Activated T-helper 1 cell treated with anti-CD3 and anti-CD28 coated beads, Interleukin-2, amount 50 U/mL, for 16 hours (primary cell): ENCODE data around the gene SLC6A11.

Source experiments
- DNase-seq, 2 donors: peaks; one replicate each; pipeline ENCODE4 v3.0.0-alpha.2; 2020; ENCODE audit warnings: low read depth in 1 of 2, low spot score in 1 of 2

Gene SLC6A11

GRCh38 chr3:10816019-10816862 lies at the start of gene SLC6A11:
SLC6A11 (plus strand) TSS chr3:10816228; CDS start chr3:10816266, 38 bp downstream.
- DNase-seq: no peak

- no peak for DNase-seq
Observed at GRCh38 chr3:10768708-10769394, 47.2 kb upstream of the SLC6A11 start.

- DNase-seq: no peak
Observed at GRCh38 chr3:10770547-10770946, 45.5 kb upstream of the SLC6A11 start.

- DNase-seq: no peak
Observed at GRCh38 chr3:10770981-10771380, 45.0 kb upstream of the SLC6A11 start.

GRCh38 chr3:10771486-10772270 lies 44.4 kb upstream of the SLC6A11 start:
- DNase-seq: no peak

- no peak for DNase-seq
Observed at GRCh38 chr3:10772271-10773161, 43.5 kb upstream of the SLC6A11 start.

DNA sequence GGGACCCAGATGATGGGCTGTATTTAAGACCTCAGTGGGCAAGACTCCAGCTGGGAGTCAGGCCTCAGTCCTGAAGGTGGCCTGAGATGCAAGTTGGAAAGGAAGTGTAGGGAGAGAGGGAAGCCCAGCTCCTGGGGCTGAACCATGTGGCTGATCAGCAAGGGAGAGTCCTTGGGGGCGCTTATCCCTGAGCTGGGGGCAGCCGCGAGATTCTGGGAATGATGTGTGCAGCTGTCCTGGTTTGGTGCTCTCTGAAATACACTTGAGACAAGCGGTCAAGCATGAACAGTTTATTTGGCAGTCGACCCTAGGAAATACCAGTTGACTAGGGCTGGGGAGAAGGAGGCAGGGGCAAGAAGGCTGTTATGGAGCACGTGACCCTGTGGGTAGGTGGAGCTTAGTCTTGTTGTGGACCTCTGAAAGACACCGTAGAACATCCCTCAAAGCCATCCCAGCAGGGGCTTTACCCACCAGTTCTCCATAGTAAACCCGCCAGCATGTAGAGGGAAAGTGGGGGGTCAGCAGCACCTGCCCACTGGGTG lies 41.8 kb upstream of the SLC6A11 start:
- no peak for DNase-seq

- no peak for DNase-seq
Observed at GRCh38 chr3:10774825-10775224, 41.2 kb upstream of the SLC6A11 start.

- DNase-seq: no peak
Observed at GRCh38 chr3:10775259-10775658, 40.8 kb upstream of the SLC6A11 start.

GRCh38 chr3:10775828-10776227 lies 40.2 kb upstream of the SLC6A11 start:
- DNase-seq: no peak

- DNase-seq: no peak
Observed at GRCh38 chr3:10777627-10778026, 38.4 kb upstream of the SLC6A11 start.

DNA sequence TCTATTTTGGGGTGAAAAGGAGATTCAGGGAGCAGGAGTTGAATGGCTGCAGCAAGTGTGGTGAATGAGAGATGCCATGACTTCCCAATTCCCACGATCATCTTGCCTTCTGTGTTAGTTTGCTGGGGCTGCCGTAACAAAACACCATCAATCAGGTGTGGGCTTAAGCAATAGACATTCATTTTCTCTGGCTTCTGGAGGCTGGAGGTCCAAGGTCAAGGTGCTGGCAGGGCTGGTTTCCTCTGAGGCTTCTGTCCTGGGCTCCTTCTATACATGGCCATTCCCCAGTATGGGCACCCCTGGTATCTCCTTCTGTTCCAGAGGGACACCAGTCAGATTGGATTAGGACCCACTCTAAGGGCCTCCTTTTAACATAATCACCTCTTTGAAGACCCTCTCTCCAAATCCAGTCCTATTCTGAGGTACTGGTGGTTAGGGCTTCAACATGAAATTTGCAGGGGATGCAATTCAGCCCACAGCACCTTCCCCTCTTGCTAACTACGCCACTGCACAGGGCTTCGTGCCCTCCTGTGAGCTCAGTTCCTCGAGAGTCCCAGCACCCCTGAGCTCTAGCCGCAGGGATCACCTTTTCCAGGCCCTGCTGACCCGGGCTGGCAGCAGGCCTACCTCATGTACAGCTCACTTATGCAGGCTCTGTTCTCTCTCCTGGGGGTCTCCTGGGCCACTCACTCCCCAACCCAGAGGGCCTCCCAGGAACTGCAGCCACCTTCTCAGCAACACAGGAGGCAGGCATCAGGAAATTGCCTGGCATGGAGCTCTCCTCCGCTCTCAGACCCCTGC lies 37.3 kb upstream of the SLC6A11 start:
- DNase-seq: no peak

- DNase-seq: no peak
Observed at GRCh38 chr3:10779293-10779805, 36.7 kb upstream of the SLC6A11 start.

- no peak for DNase-seq
Observed at GRCh38 chr3:10780243-10780642, 35.8 kb upstream of the SLC6A11 start.

DNA sequence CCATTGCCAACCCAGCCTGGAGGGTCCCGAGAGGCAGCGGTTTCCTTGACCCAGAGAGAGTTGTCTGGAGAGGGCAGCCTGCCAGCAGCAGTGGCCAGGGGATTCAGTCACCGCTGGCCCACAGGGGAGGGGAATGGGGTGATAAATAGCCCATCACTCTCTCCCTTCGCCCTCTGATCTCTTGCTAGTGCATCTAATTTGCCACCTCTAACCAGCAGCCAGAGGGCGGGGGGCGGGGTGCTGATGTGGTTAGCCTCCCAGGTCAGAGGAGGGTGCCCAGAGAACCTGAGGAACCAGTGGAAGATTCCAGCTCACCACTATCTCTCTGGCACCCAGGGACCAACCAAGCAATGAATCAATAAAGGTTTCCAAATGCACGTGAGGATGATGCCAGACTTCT lies 35.1 kb upstream of the SLC6A11 start:
- DNase-seq: no peak

DNA sequence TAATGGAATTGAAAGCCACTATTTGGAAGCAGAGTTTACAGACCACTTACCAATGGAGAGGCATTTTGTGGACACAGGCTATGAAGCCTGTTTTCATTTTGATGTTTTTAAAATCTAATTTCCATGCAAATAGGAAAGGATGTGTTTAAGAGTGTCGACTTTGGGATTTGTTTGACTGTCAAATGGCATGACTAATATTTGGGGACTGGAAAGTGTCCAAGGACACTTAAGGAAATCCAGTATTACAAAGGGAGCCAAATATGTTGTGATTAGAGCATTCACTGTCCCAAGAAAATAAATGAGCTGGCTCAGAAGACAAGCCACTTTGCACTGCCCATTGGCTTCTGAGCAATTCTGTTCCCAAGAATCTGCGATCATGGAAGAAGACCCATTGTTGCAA lies 34.0 kb upstream of the SLC6A11 start:
- no peak for DNase-seq

DNA sequence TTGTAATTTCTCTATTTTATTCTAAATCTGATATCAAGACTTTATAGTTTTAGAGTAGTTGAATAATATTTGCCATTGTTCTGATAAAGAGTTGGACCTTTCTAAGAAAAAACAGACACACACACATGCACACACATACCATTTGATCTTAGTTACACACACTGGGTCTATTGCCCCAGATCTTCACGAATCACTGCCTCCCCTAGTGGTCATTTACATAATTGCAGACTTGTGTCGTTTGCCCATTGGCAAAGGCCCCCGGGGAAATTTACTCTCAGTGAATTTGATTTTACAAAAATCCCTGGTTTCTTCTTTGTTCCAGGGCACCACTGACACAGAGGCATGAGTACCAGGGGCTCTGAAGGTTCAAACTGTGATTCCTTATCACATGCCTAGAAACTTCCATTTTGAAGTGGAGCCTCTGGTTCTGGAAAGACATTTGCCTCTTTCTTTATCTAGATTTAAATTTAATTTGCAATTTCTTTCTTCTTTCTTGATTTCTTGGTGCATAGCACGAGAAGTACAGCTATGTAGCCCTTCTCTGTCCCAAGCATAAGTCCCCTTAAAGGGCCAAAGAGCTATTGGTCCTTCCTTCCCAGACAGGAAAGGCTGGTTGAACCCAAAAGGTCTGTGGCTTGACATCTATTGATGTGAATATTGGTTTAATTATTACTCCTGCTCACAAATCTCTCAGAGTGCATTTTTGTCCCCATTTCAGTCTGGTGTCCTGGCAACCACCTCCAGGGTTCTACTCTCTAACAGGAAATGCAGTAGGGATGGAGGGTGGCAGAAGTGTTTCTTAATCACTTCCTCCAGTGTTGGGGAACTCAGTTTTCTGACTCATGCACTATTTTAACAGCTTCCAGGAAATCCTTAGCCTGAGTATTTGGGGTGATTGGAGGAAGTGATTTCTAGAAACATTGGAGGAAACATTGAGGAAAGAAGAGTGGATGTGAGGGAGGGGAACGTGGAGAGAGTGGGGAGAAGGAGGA lies 32.4 kb upstream of the SLC6A11 start:
- DNase-seq: no peak

- DNase-seq: no peak
Observed at GRCh38 chr3:10786640-10787039, 29.4 kb upstream of the SLC6A11 start.
